Measurements from ENCODE around the gene PMIS2.
"Not testable (repeated sequence)": the region's sequence is repeated elsewhere in the genome, so short reads cannot be mapped to it uniquely, and the experiment has no call there.

Gene PMIS2

DNA sequence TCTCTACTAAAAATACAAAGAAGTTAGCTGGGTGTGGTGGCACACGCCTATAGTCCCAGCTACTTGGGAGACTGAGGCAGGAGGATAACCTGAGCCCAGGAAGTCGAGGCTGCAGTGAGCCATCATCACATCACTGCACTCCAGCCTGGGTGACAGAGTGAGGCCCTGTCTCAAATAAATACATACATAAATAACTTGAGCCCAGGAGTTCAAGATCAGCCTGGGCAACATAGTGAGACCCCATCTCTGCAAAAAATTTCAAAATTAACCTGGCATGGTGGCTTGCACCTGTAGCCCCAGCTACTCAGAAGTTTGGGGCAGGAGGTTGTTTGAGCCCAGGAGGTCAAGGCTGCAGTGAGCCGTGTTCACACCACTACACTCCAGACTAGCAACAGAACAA is 9.1 kb downstream of the PMIS2 start:
- DNase-seq = not testable (repeated sequence)

DNA sequence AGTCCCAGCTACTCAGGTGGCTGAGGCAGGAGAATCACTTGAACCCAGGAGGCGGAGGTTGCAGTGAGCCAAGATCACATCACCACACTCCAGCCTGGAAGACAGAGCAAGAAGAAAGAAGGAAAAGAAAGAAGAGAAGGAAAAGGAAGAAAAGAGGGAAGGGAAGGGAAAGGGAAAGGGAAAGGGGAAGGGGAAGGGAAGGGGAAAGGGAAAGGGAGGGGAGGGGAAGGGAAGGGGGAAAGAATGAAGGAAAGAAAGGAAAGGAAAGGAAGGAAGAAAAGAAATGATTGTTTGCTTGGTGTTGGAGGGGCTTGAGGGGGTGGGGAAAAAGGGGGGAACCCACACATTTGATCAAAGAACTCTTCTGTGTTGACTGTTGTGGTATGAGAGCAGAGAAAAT is 10.0 kb downstream of the PMIS2 start:
- no peak for DNase-seq

DNA sequence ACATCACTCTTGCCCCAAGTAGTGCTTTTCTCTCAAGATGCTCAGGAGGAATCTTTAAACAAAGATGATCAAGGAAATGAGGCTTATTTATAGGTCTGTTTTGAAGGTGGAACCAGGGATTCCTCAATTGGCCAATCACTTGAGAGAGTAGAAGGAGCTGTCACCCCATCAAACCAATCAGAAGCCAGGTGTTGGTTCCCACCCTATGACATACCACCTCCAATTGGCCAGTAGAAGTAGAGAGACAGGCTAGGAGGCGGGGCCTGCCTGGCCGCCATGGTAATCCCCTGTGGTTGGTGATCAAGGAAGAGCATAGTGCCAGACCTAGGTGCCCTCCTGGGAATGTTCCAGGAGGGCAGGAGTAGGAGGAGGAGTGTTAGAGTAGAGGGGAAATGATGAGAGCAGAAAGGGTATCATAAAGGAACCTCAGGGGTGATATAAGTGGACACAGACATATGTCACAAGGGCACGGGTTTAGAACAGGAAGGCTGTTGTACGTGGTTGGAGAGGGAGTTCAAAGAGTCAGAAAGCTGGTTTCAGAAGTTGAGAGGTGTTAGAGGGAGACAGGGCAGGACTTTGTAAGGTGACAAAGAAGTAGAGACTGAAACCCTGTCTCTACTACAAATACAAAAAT is 10.5 kb downstream of the PMIS2 start:
- DNase-seq = no peak

DNA sequence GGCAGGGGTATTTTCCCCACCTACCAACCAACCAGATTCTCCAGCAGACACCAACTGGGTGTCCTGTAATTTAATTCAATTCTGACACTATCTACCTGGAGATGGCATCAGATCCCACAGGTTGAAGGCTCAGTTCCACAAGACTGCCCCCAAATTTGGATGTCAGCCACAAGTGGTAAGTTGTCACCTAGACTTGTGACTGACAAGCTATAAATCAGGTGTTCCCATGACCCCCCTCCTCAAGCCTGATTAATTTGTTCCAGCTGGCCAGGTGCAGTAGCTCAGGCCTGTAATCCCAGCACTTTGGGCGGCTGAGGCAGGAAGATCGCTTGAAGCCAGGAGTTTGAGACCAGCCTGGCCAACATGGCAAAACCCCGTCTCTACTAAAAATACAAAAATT is 16.0 kb downstream of the PMIS2 start:
- DNase-seq = no peak

DNA sequence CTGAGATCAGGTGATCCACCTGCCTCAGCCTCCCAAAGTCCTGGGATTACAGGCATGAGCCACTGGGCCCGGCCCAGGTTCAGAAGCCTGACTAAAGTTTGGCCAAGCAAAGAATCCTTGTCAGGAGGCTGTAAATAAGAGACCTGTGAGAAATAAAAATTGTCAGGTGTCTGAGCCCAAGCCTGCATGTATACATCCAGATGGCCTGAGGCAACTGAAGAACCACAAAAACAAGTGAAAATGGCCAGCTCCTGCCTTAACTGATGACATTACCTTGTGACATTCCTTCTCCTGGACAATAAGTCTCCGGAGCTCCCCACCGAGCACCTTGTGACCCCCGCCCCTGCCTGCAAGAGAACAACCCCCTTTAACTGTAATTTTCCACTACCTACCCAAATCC is 18.5 kb downstream of the PMIS2 start:
- DNase-seq = not testable (repeated sequence)

DNA sequence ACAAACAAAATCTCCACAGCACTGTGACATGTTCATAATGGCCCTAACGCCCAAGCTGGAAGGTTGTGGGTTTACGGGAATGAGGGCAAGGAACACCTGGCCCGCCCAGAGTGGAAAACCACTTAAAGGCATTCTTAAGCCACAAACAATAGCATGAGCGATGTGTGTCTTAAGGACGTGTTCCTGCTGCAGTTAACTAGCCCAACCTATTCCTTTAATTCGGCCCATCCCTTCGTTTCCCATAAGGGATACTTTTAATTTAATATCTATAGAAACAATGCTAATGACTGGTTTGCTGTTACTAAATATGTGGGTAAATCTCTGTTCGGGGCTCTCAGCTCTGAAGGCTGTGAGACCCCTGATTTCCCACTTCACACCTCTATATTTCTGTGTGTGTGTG is 21.2 kb downstream of the PMIS2 start:
- not testable (repeated sequence) for DNase-seq

DNA sequence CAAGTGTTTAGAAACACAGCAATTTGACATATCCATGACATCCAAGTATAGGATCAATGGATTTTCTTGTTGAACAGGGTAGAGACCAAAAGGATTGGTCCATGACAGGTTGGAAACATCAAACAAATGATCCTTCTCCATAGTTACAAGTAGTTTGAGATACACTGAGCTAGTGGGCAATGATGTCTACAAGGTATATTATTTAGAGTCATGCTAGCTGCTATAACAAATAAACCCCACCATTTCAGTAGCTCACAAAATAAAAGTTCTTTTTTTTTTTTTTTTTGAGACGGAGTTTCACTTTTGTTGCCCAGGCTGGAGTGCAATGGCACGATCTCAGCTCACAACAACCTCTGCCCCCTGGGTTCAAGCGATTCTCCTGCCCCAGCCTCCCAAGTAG is 21.7 kb downstream of the PMIS2 start:
- DNase-seq = no peak

DNA sequence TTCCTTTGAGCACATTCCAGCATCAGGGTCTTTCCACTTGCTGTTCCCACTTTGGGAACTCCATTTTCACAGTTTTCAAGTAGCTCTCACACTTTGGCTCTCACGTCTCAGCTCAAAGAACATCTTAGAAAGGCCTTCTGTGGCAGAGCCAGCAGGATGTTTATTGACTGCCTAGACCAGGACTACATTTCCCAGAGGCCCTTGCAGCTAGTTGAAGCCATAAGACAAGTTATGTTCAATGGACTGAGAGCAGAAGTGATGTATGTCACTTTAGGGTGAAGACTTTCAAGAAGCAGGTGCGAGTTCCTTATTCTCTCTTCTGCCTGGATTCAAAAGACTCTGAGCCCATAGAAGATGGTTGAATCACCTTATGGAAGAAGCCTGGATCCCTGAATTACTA is 22.3 kb downstream of the PMIS2 start:
- DNase-seq = no peak

DNA sequence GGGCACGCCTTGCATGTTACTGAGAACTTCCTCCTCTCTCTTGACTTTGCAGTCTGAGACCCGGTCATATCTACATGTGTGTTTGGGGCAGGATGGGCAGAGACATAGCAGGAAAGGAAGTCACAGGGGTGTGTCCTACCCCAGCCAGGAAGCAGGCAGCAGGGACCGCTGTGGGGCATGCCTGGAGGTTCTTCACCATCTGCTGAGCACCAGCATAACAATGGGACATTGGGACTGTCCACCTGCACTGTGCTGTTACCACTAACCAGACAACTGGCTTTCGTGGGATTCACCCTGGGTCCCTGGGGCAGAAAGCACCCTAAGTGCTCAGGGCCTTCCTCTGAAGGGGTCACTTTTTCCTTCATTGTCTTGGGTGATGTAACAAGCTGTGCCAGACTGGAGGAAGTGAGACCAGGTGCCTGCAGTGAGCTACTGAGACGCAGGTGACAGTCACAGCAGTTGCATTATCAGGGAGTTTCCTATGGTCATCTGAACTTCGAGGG is 23.9 kb downstream of the PMIS2 start:
- peak; percentile 68 for DNase-seq

DNA sequence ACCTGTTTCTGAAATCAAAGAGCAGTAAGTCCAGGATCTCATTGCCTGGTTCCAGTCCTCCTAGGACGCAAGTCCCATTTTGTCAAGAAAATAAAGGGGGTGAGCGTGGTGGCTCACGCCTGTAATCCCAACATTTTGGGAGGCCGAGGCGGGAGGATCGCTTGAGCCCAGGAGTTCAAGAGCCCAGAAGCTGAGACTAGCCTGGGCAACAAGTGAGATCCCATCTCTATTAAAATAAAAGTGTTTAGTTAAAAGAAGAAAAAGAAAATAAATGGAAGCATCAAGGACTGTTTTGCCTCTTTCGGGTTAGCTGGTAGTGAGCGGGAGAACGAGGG is 26.2 kb downstream of the PMIS2 start:
- no peak for DNase-seq

DNA sequence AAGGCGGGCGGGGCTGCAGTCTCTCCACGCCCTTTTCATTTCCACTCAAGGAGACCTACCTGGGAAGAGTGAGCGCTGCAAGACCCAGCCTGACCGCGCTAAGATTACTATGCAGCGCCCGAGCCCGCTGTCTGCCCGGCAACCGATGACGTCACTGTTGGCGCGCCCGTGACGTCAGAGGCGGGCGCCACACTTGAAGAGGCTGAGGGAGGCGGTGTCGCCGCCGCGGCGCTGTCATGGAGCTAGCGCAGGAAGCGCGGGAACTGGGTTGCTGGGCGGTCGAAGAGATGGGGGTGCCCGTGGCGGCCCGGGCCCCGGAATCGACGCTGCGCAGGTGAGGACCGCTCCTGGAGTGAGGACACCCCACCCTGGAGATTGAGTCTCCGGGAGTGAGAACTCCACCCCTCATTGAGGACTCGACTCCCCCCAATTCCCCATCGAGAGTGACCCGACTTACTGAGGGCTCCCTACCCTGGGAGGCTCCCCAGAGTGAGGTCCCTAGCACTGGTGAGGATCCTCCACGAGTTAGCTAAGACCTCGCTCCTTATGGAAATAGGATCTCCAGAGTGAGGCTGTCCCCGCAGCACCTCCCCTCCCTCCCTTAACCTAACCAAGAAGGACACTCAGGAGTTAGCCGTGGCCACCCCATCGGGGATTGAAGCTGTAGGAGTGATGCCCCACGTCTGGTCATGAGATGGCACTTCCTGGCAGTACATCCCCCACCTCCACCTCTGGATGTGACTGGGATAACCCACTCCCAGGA is 26.8 kb downstream of the PMIS2 start, which contains the start of gene HAUS5:
Gene HAUS5 (plus strand): TSS at position 177 of the 763 bp plus-strand sequence. CDS start 60 bp downstream, at position 237.
- peak; percentile 94 for DNase-seq

DNA sequence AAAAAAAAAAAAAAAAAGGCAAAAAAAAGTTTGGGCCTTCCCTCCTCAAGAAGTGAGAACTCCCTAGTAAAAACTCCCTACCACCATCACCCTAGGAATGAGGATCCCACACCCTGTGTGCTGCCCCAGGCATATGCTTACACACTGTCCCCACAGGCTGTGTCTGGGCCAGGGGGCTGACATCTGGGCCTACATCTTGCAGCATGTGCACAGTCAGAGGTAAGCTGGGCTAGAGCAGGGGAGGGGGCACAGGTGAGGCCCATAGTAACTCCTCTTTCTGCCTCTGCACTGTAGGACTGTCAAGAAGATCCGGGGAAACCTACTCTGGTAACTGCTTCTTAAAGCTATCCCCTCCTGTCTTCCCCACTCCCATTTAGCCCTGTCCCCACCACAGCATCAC is 27.6 kb downstream of the PMIS2 start:
- no peak for DNase-seq

DNA sequence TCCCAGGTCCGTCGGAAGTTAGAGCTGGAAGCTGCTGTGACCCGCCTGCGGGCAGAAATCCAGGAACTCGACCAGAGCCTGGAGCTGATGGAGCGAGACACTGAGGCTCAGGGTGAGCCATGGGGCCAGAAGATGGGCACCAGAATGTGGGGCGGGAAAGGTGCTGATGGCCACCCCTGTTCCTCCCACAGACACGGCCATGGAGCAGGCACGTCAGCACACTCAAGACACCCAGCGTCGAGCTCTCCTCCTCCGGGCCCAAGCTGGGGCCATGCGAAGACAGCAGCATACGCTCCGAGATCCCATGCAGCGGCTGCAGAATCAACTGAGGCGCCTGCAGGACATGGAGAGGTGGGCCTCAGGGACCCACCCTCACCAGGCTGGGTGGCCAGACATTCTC is 29.1 kb downstream of the PMIS2 start:
- no peak for DNase-seq

DNA sequence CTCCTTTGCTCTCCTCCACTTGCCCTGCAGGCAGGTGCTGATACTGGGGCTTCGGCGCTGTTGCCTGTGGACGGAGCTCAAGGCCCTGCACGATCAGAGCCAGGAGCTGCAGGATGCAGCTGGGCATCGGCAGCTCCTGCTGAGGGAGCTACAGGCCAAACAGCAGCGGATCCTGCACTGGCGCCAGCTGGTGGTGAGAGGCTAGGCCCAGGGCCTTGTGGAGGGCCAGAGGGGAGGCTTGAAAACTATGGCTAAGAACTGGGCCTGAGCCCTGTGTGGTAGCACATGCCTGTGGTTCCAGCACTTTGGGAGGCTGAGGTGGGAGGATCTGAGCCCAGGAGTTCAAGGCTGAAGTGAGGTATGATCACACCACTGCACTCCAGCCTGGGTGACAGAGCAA is 32.9 kb downstream of the PMIS2 start:
- DNase-seq = no peak

DNA sequence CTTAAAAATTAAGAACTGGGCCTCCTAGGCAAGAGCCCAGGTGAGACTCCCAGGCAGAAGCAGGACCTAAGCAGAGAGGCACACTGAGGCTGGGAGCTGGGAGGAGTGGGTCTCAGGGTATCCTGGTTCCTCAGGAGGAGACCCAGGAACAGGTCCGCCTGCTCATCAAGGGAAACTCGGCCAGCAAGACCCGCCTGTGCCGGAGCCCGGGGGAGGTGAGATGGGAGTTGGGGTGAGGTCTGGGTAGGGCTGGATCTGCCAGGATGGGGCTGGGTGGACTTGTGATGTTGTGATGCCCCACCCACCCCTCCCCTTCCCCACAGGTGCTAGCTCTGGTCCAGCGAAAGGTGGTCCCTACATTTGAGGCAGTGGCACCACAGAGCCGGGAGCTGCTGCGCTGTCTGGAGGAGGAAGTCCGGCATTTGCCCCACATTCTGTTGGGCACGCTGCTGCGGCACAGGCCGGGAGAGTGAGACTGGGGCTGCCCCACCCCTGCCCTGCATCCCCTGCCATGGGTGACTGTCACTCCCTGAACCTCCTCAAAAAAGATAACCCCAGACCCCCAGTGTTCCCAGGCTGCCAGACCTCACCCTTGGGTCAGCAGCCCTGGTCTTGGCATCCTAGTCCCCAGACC is 33.4 kb downstream of the PMIS2 start:
- no peak for DNase-seq

DNA sequence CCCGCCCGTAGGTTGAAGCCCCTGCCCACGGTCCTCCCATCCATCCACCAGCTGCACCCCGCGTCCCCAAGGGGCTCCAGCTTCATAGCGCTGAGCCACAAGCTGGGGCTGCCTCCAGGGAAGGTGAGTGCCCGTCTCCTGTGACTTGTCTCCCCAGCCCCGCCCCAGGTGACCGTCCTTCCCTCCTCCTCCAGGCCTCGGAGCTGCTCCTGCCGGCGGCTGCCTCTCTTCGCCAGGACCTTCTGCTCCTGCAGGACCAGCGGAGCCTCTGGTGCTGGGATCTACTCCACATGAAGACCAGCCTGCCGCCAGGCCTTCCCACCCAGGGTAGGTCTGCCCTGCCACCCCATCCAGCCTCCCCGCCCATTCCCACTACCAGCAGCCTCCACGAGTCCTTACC is 34.0 kb downstream of the PMIS2 start:
- DNase-seq = no peak

DNA sequence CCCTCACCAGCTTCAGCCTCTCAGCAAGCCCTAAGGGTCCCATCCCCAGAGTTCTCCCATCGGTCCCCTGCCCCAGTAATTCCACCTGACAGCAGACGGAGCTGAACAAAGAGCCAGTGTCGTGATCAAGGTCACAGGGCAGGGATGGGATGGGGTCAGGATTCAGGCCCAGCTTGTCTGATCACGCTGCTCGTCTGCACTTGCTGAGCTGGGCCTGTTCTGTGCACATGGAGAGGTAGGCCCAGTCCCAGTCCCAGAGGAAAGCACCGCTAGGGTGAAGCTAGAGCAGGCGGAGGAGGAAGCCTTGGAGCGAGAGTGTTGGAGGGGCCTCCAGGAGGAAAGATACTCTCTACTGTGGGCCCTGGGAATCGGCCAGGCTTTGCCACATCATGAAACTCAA is 35.7 kb downstream of the PMIS2 start:
- no peak for DNase-seq

DNA sequence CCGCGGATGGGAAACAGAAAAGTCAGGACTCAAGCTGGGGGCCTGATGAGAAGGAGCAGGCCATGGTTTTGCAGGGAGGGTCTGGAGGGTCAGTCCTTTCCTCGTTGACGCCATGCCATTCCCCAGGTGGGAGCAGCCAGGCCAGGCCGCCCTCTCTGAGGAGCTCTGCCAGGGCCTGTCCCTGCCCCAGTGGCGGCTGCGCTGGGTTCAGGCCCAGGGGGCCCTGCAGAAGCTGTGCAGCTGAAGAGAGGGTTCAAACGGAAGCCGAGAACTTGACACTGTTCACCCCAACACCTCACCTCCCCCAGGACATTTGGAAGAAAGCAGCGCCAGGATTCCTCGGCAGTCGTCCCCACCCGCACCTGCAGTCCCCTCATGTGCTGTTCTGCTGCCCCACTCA is 36.8 kb downstream of the PMIS2 start:
- DNase-seq = no peak

DNA sequence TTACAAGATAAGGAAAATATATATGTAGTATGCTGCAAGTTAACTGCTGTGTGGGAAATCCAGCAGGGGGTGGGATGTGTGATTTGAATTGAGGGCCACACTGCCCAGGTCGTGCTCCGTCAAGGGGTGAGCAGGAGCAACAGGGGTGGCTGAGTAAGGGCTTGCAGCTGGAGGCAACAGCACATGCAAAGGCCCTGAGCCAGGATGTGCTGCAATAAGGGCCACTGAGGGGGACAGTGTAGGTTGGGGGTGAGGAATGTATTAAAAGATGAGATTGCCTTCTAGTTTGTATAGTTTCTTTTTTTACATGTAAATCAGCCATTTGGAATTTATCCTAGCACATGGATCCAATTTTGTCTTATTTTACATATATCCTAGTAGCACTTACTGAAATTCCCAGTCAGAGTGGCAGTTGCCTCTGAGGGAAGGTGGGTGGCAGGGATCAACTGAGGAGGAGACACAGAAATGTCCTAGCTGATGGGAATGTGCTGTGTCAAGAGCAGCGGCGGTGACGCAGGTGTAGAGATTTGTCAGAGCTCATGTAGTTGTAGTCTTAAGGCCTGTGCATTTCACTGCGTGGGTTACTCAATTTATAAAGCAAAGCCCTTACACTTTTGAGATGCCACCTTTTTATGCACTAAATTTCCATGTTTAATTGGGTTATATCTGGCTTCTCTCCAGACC is 37.5 kb downstream of the PMIS2 start:
- no peak for DNase-seq

DNA sequence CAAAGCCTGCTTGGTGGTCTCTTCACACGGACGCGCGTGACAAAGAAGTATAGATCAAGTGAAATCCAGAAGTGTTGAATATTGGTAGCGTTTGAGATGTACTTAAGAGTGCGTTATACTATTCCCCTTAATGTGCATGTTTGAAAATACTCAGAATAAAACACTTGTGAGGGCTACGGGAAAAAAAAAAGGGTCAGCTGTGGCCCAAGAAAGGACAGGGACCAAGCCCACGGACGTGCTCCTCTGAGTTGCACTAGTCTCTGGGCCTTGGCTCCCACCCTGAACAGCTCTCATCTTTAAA is 42.2 kb downstream of the PMIS2 start:
- DNase-seq = no peak

DNA sequence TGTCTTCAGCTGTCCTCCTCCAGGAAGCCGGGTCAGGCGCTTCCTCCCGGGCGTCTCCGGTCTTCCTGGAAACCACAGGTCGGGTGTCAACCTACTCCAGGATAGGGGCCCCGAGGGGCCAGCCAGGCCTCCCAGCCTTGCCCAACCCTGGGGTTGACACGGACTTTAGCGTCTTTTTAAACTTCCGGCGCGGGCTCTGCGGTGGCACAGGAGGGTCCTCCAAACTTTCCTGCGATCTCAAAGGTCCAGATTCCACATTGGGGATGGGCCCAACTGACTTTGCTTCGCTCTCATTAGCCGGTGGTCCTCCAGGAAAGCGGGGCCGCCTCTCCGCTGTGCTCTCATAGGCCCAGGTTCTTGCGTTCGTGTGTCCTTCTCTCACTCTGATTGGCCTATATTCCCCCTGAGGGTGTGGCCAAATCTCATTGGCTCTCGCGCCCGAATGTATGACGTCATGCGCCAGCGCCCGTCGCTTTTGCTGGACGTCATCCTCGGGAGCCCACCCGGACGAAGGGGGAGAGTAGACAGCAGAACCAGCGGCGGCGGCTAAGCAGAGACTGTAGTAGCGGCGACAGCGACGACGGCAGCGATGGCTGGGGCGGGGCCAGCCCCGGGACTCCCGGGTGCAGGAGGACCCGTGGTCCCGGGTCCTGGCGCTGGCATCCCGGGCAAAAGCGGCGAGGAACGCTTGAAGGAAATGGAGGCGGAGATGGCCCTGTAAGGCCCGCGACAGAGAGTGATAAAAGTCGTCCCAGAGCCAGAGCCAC is 42.8 kb downstream of the PMIS2 start, which contains the start of gene RBM42:
Gene RBM42 (plus strand): TSS at position 472 of the 767 bp plus-strand sequence. CDS start 118 bp downstream, at position 590.
- peak; percentile 97 for DNase-seq

DNA sequence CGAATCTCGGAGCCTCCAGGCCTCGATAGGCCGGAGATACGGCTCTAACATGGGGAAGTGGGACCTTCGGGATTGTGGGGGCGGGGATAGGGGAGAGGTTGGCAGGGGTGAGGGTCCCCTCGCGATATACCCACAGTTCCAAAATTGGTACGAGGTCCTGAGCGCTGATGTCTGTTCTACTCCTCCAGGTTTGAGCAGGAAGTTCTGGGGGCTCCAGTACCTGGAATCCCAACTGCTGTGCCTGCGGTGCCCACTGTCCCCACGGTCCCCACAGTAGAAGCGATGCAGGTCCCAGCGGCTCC is 43.3 kb downstream of the PMIS2 start:
- DNase-seq = no peak

Data from CD4-positive, alpha-beta T cell treated with Interleukin-15 for 1 hour (primary cell).